K562 (cell line): ENCODE data around the gene ST6GALNAC6. TPM values are rescaled to one million over a fixed set of nuclear protein-coding genes. Genes with fewer than 3 reads are reported as not detected.

Experiments used
- CBX1 ChIP-seq: sonication (generic); IDR thresholded peaks from 2 replicates; pipeline ENCODE4 v1.6.1; 2016; ENCODE audit warnings: antibody characterized with exemption, low read depth, mild to moderate bottlenecking
- CREM ChIP-seq: IDR thresholded peaks from 2 replicates; pipeline ENCODE4 v1.6.1; 2014; ENCODE audit warnings: antibody characterized with exemption, low read depth
- EGR1 ChIP-seq: fragments of 450-650 bp; conservative IDR thresholded peaks from 2 replicates; pipeline ENCODE4 v1.6.1; 2017; ENCODE audit warnings: mild to moderate bottlenecking
- EP300 ChIP-seq: IDR thresholded peaks from 2 replicates; pipeline ENCODE4 v1.6.1; 2012; ENCODE audit warnings: low read length, improper control_type of control experiment
- MBD2 ChIP-seq: sonication (generic); IDR thresholded peaks from 2 replicates; pipeline ENCODE4 v1.6.1; 2016; ENCODE audit warnings: low read depth, borderline replicate concordance
- NCOR1 ChIP-seq: fragments of 450-650 bp; IDR thresholded peaks from 2 replicates; pipeline ENCODE4 v1.6.1; 2016; ENCODE audit warnings: mild to moderate bottlenecking, moderate library complexity
- NR2C2 ChIP-seq, 2 experiments: fragments of 200-800 bp in 1 of 2; sonication (Bioruptor generic) in 1 of 2; sonication (generic) in 1 of 2; formaldehyde crosslinking in 1 of 2; IDR thresholded peaks; 2 replicates each; pipeline versions ENCODE4 v1.6.1 to v1.8.0; 2016 to 2022; ENCODE audit warnings: mild to moderate bottlenecking in 1 of 2, missing compliant biosample characterization in 1 of 2, missing genetic modification characterization in 1 of 2, missing genetic modification reagents in 1 of 2
- POLR2AphosphoS5 ChIP-seq: IDR thresholded peaks from 2 replicates; pipeline ENCODE4 v1.6.1; 2011; ENCODE audit warnings: mild to moderate bottlenecking, low read depth, low read length, moderate library complexity; ENCODE audit not compliant: control insufficient read depth, insufficient read depth
- RHOXF2B ChIP-seq: fragments of 250-450 bp; sonication (Bioruptor Pico); conservative IDR thresholded peaks from 2 replicates; pipeline ENCODE4 v1.5.1; 2021
- RNF2 ChIP-seq: sonication (generic); IDR thresholded peaks from 2 replicates; pipeline ENCODE4 v1.6.1; 2016
- ZNF764 ChIP-seq: fragments of 250-450 bp; sonication (Bioruptor Pico); IDR thresholded peaks from 2 replicates; pipeline ENCODE4 v1.4.0; 2020; ENCODE audit warnings: low read depth, mild to moderate bottlenecking, moderate library complexity
- polyA plus RNA-seq, 8 experiments: library from polyadenylated mRNA; depleted of rRNA in 4 of 8; stranded (reverse) in 5 of 8; unstranded in 3 of 8; fragments of >200 nt; fragmentation: Nextera tagmentation in 2 of 8; fragmentation: Illumina TruSeq in 1 of 8; extraction: Ambion mirVana in 2 of 8; extraction: Trizol in 1 of 8; gene quantifications; 2 replicates each; pipeline versions ENCODE4 v1.2.1 to v1.2.3, GENCODE V29; 2011 to 2014; ENCODE audit warnings: inconsistent platforms in 1 of 8, missing spikeins in 1 of 8
- total RNA-seq, 7 experiments: library from RNA; depleted of rRNA in 6 of 7; stranded (reverse); fragments of >200 nt in 6 of 7; fragmentation: Illumina TruSeq in 2 of 7; extraction: Trizol in 2 of 7; gene quantifications; 2 replicates each; pipeline versions ENCODE4 v1.2.1 to v1.2.3, GENCODE V29; 2011 to 2021; ENCODE audit warnings: low replicate concordance in 1 of 7
- TF ChIP-seq, protein P1 (sequence below), 2 experiments: fragments of 200-800 bp in 1 of 2; sonication (Bioruptor generic) in 1 of 2; sonication (generic) in 1 of 2; formaldehyde crosslinking in 1 of 2; IDR thresholded peaks in 1 of 2; conservative IDR thresholded peaks in 1 of 2; 2 replicates each; pipeline versions ENCODE4 v1.5.0 to v1.6.1; 2016 to 2020; ENCODE audit warnings: missing compliant biosample characterization in 1 of 2, missing genetic modification characterization in 1 of 2, missing genetic modification reagents in 1 of 2
- TF ChIP-seq, protein P2 (sequence below): fragments of 450-650 bp; IDR thresholded peaks from 2 replicates; pipeline ENCODE4 v1.6.1; 2017; ENCODE audit warnings: mild to moderate bottlenecking, moderate library complexity
- TF ChIP-seq, protein P3 (sequence below): fragments of 200-800 bp; sonication (Bioruptor generic); IDR thresholded peaks from 2 replicates; pipeline ENCODE4 v1.6.1; 2017; ENCODE audit warnings: missing genetic modification characterization, missing compliant biosample characterization

The ST6GALNAC6 gene
- total and polyA plus RNA-seq, 9 of the 15 experiments (the other 6 are each of a cell fraction or from before 2014, with no cell fraction given): 0.13 to 23.0 (median 14.5) TPM

DNA sequence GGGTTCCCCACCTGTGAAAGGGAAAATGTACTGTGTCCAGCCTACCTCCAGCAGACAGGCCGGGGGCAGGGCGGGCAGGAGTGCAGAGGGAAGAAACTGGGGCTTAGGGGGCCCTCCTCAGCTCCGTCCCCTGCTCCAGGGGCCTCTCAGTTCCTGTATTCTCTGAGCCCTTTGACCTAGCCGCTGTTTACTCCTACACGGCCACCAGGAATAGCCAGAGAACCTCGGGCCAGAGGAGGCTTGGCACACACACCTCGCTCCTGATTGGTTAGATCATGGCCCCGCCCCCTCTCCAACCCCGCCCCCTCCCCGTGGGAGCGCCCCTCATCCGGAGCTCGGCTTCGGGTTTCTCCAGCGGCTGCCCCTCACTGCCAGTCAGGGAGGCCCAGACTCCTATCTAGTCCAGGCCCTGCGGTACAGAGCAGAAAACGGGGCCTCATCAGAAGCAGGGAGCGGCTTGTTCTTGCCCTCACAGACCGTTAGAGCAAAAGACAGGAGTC is 2.2 kb downstream of the ST6GALNAC6 start (continued):
- TF ChIP-seq RNF2 (peak; percentile 54; the same call in 1 of the 2 replicates), RHOXF2B (CRISPR knock-in tag) (no peak), EGR1 (0 out of 2 replicates have a peak, but pooled peaks have one; percentile 13), EP300 (no peak; the same call in 1 of the 2 replicates), NCOR1 (no peak), CREM (peak; percentile 31; the same call in 1 of the 2 replicates), POLR2AphosphoS5 (0 out of 2 replicates have a peak, but pooled peaks have one; percentile 33), NR2C2 (CRISPR knock-in tag; IDR thresholded peaks at IDR 0.05) (no peak), NR2C2 (tag; IDR thresholded peaks at IDR 0.05) (peak; percentile 72), CBX1 (no peak), MBD2 (no peak), ZNF764 (CRISPR knock-in tag) (no peak)
- TF ChIP-seq, protein P1, sequence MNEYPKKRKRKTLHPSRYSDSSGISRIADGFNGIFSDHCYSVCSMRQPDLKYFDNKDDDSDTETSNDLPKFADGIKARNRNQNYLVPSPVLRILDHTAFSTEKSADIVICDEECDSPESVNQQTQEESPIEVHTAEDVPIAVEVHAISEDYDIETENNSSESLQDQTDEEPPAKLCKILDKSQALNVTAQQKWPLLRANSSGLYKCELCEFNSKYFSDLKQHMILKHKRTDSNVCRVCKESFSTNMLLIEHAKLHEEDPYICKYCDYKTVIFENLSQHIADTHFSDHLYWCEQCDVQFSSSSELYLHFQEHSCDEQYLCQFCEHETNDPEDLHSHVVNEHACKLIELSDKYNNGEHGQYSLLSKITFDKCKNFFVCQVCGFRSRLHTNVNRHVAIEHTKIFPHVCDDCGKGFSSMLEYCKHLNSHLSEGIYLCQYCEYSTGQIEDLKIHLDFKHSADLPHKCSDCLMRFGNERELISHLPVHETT (CRISPR knock-in tag; conservative IDR thresholded peaks at IDR 0.05 in 1 of 2, IDR thresholded peaks at IDR 0.05 in 1 of 2): peak in 1 of 2 experiments; percentile 30; a peak in 1 of 4 replicates
- TF ChIP-seq, protein P2, sequence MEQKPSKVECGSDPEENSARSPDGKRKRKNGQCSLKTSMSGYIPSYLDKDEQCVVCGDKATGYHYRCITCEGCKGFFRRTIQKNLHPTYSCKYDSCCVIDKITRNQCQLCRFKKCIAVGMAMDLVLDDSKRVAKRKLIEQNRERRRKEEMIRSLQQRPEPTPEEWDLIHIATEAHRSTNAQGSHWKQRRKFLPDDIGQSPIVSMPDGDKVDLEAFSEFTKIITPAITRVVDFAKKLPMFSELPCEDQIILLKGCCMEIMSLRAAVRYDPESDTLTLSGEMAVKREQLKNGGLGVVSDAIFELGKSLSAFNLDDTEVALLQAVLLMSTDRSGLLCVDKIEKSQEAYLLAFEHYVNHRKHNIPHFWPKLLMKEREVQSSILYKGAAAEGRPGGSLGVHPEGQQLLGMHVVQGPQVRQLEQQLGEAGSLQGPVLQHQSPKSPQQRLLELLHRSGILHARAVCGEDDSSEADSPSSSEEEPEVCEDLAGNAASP: no peak
- TF ChIP-seq, protein P3, sequence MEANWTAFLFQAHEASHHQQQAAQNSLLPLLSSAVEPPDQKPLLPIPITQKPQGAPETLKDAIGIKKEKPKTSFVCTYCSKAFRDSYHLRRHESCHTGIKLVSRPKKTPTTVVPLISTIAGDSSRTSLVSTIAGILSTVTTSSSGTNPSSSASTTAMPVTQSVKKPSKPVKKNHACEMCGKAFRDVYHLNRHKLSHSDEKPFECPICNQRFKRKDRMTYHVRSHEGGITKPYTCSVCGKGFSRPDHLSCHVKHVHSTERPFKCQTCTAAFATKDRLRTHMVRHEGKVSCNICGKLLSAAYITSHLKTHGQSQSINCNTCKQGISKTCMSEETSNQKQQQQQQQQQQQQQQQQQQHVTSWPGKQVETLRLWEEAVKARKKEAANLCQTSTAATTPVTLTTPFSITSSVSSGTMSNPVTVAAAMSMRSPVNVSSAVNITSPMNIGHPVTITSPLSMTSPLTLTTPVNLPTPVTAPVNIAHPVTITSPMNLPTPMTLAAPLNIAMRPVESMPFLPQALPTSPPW: peak; percentile 73
